B cell (primary cell): ENCODE results near the gene XPNPEP2.

Source experiments
- CTCF ChIP-seq: fragments of 200-600 bp; IDR thresholded peaks from one replicate; pipeline ENCODE4 v1.8.0; 2022; ENCODE audit warnings: antibody characterized with exemption, mild to moderate bottlenecking
- EZH2 ChIP-seq: IDR thresholded peaks from 2 replicates; pipeline ENCODE4 v1.6.1; 2012; ENCODE audit warnings: borderline replicate concordance, low read depth, mild to moderate bottlenecking, moderate library complexity, low read length; ENCODE audit not compliant: insufficient read depth, poor library complexity, severe bottlenecking

- TF ChIP-seq CTCF (no peak), EZH2 (no peak)
These were observed 46.6 kb downstream of the XPNPEP2 start for GRCh38 chrX:129785160-129785947.
